ENCODE measurements around the gene SCP2. TPM values are rescaled to one million over a fixed set of nuclear protein-coding genes. Genes with fewer than 3 reads are reported as not detected.
"Not testable (repeated sequence)": the region's sequence is repeated elsewhere in the genome, so short reads cannot be mapped to it uniquely, and the experiment has no call there.

Gene SCP2
- total RNA-seq, 2 donors from 2014 or later = 124 to 241 TPM

DNA sequence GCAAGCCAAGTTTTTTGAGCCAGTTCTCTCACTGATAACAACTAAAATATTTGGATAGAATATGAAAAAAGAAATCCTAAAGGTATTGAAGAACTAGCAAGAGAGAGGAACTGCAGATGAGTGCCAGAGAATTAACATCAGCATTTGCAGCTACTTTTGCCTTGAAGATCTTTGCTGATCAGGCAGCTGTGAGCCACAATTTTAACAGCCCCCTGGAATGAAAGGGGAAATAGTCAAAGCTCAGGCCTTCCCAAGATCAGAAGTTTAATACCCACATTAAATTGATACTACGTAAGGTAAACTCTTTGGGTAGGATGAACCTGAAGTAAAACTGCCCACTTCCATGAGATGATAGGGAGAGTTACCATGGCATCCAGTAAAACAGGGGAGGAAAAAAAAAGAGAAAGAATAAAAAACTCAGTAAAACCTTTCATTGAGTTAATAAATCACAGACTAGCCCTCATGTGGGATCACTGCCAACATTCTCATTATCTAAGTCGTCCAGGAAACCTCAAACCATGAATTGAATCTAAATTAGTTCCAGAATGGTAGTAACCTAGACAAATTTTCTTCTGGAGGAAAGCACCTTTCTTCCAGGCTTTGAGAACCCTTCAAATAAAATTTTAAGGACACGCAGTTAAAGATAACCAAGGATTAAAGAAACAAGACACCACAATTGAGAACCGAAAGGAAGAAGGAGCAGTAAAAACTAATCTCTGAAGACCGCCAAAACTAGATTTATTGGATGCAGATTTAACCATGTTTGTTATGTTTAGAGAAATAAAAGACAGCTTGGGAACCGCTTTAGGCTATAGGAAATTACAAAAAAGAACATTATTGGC lies 28.3 kb downstream of the SCP2 start:
- no peak for DNase-seq (ENCODE audit: low spot score)
- H3K27ac ChIP-seq = peak overlapping the region; percentile 8 to 20
- 10% methylated on average over 6 of the region's 6 CpGs for WGBS
- intact Hi-C loops (cut with DNase I) = no loop called here
- H3K4me1 ChIP-seq (replicated peaks) = no peaks in the 10 kb centered on the region
- no peaks in the 10 kb centered on the region for H3K36me3 ChIP-seq
- no peaks in the 10 kb centered on the region for H3K27me3 ChIP-seq (replicated peaks; ENCODE audit: insufficient read depth)
- no peaks in the 10 kb centered on the region for H3K9me3 ChIP-seq
- TF ChIP-seq POLR2AphosphoS5 (IDR thresholded peaks at IDR 0.05) = no peak
- no peak for TF ChIP-seq POLR2A (IDR thresholded peaks at IDR 0.05)
- TF ChIP-seq, protein P1, sequence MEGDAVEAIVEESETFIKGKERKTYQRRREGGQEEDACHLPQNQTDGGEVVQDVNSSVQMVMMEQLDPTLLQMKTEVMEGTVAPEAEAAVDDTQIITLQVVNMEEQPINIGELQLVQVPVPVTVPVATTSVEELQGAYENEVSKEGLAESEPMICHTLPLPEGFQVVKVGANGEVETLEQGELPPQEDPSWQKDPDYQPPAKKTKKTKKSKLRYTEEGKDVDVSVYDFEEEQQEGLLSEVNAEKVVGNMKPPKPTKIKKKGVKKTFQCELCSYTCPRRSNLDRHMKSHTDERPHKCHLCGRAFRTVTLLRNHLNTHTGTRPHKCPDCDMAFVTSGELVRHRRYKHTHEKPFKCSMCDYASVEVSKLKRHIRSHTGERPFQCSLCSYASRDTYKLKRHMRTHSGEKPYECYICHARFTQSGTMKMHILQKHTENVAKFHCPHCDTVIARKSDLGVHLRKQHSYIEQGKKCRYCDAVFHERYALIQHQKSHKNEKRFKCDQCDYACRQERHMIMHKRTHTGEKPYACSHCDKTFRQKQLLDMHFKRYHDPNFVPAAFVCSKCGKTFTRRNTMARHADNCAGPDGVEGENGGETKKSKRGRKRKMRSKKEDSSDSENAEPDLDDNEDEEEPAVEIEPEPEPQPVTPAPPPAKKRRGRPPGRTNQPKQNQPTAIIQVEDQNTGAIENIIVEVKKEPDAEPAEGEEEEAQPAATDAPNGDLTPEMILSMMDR (IDR thresholded peaks at IDR 0.05) = no peak
- H3K4me3 ChIP-seq = no peak overlapping the region

DNA sequence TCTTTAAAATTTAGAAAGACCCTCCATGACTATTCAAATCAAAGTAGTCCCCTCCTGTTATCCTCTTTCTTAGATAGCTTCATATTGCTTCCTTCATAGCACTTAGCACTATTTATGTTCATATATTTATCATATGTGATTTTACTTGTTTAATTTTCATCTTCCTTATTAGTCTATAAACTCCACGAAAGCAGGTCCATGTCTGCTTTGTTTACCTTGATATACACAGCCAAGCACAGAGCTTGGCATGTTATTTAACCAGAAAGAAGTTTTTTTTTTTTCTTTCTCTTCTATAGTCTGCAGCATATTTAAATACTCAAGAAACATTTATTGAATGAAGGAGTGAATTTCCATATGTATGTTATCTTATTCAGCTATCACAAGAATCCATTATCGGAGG lies 36.0 kb downstream of the SCP2 start:
- DNase-seq (ENCODE audit: low spot score) = no peak
- Histone ChIP-seq H3K9me3 (no peaks in the 10 kb centered on the region), H3K4me1 (replicated peaks) (no peaks in the 10 kb centered on the region), H3K4me3 (no peak overlapping the region), H3K27me3 (replicated peaks; ENCODE audit: insufficient read depth) (no peaks in the 10 kb centered on the region), H3K27ac (no peak overlapping the region), H3K36me3 (no peaks in the 10 kb centered on the region)
- 71% methylated on average over 2 of the region's 2 CpGs for WGBS
- intact Hi-C loops (cut with DNase I) = no loop called here
- TF ChIP-seq POLR2A (IDR thresholded peaks at IDR 0.05) (no peak), POLR2AphosphoS5 (IDR thresholded peaks at IDR 0.05) (peak; percentile 58)

DNA sequence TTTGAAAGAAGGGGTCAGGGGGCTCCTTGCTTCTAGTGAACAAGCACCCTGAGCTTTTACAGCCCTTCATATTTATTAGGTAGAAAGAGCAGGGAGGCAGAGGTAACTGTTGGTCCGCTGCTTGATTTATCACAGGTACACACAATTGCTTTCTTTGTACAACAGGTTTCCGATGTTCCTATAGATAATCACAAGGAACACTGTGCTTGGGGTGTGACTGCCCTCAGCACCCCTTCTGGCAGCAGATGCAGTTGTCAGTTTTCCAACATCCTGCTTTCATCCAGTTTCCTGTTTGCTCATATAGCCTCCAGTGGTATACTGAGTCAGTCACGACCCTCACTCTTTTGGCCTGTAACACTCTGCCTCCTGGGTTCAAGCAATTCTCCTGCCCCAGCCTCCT lies 40.6 kb downstream of the SCP2 start:
- TF ChIP-seq POLR2A (IDR thresholded peaks at IDR 0.05) (no peak), POLR2AphosphoS5 (IDR thresholded peaks at IDR 0.05) (peak; percentile 84)
- TF ChIP-seq, protein P1 (IDR thresholded peaks at IDR 0.05) = no peak
- DNase-seq (ENCODE audit: low spot score) = peak; percentile 60
- 59% methylated on average over 3 of the region's 3 CpGs for WGBS
- Histone ChIP-seq H3K9me3 (no peaks in the 10 kb centered on the region), H3K4me3 (no peak overlapping the region), H3K27ac (peak overlapping the region in 1 of 2 donors; percentile 35), H3K4me1 (replicated peaks) (no peaks in the 10 kb centered on the region), H3K36me3 (no peaks in the 10 kb centered on the region), H3K27me3 (replicated peaks; ENCODE audit: insufficient read depth) (no peaks in the 10 kb centered on the region)
- intact Hi-C loops (cut with DNase I) = no loop called here

DNA sequence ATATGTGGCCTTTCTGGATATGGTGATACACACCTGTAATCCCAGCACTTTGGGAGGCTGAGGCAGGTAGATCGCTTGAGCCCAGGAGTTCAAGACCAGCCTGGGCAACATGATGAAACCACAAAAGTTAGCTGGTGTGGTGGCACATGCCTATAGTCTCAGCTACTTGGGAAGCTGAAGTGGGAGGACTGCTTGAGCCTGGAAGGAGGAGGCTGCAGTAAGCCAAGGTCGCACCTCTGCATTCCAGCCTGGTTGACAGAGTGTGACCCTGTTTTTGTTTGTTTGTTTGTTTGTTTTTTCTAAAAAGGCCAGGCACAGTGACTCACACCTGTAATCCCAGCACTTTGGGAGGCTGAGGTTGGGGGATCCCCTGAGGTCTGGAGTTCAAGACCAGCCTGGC lies 42.2 kb downstream of the SCP2 start:
- WGBS = 90% methylated on average over 2 of the region's 2 CpGs
- H3K4me1 ChIP-seq (replicated peaks); H3K36me3 ChIP-seq; H3K4me3 ChIP-seq; H3K9me3 ChIP-seq; intact Hi-C loops (cut with DNase I); DNase-seq (ENCODE audit: low spot score); H3K27me3 ChIP-seq (replicated peaks; ENCODE audit: insufficient read depth); H3K27ac ChIP-seq: not testable (repeated sequence)

DNA sequence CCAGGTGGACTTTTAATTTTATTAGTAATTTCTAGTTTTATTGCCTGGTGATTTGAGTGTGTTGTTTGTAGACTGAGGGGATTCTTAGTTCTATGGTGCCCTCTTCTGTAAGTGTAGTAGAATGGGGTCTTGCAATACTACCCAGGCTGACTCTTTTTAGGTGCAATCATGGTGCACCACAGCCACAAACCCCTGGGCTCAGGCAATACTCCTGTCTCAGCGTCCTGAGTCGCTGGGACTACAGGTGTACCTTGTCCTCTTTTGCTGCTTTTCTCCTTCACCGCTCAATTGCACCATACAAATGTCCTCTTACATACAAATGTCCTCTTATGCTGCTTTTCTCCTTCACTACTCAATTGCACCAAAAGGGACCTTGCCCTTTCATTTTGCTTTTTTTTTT lies 43.1 kb downstream of the SCP2 start:
- H3K27me3 ChIP-seq (replicated peaks; ENCODE audit: insufficient read depth) = no peaks in the 10 kb centered on the region
- H3K4me1 ChIP-seq (replicated peaks) = no peaks in the 10 kb centered on the region
- no peaks in the 10 kb centered on the region for H3K9me3 ChIP-seq
- no peak overlapping the region for H3K27ac ChIP-seq
- 77% methylated on average over 3 of the region's 3 CpGs for WGBS
- H3K36me3 ChIP-seq = no peaks in the 10 kb centered on the region
- DNase-seq (ENCODE audit: low spot score) = no peak
- TF ChIP-seq, protein P1 (IDR thresholded peaks at IDR 0.05) = peak in 2 of 4 experiments; percentile 6 to 23
- no peak for TF ChIP-seq POLR2A (IDR thresholded peaks at IDR 0.05)
- intact Hi-C loops (cut with DNase I) = no loop called here
- no peak overlapping the region for H3K4me3 ChIP-seq

DNA sequence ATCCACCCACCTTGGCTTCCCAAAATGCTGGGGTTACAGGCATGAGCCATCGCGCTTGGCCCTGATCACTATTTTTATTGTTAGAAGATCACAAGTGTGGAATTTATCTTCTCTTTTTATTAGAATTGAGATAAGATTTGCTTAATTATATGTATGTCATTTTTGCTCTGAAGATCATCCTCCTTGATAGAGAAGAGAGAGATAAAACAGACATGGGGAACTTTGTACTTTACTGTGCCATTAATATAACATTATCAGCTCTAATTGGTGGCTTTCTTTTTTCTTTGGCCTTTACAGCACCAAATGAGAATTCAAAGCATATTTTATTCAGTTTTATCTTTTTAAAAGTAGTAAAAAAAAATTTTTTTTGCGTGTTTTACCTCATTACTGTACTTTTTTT lies 46.8 kb downstream of the SCP2 start:
- no peak overlapping the region for H3K4me3 ChIP-seq
- no peak for TF ChIP-seq POLR2AphosphoS5 (IDR thresholded peaks at IDR 0.05)
- no peak for TF ChIP-seq POLR2A (IDR thresholded peaks at IDR 0.05)
- TF ChIP-seq, protein P1 (IDR thresholded peaks at IDR 0.05) = no peak
- no peaks in the 10 kb centered on the region for H3K36me3 ChIP-seq
- no peak for DNase-seq (ENCODE audit: low spot score)
- no peaks in the 10 kb centered on the region for H3K27me3 ChIP-seq (replicated peaks; ENCODE audit: insufficient read depth)
- WGBS = 92% methylated on average over 3 of the region's 3 CpGs
- no peaks in the 10 kb centered on the region for H3K4me1 ChIP-seq (replicated peaks)
- no peaks in the 10 kb centered on the region for H3K9me3 ChIP-seq
- intact Hi-C loops (cut with DNase I) = no loop called here
- no peak overlapping the region for H3K27ac ChIP-seq
